Loucy (cell line): ENCODE results near the gene PRTFDC1.

ENCODE experiments used
- H2AFZ ChIP-seq: fragments of 200-600 bp; sonication (generic); 2 replicates; pipeline ENCODE4 v1.6.0; 2016; ENCODE audit warnings: antibody characterized with exemption, mild to moderate bottlenecking, low read length, moderate library complexity
- H3F3A ChIP-seq: fragments of 200-600 bp; 2 replicates; pipeline ENCODE4 v1.6.0; 2016; ENCODE audit warnings: antibody characterized with exemption, low read depth, mild to moderate bottlenecking
- H3K27me3 ChIP-seq: fragments of 200-600 bp; sonication (generic); 2 replicates; pipeline ENCODE4 v1.6.1; 2014; ENCODE audit warnings: low read length, mild to moderate bottlenecking; ENCODE audit not compliant: insufficient read depth, poor library complexity, severe bottlenecking
- H3K36me3 ChIP-seq: fragments of 200-600 bp; sonication (generic); 2 replicates; pipeline ENCODE4 v1.6.1; 2016; ENCODE audit warnings: low read length; ENCODE audit not compliant: insufficient read depth
- H3K4me1 ChIP-seq: fragments of 200-600 bp; sonication (generic); 2 replicates; pipeline ENCODE4 v1.5.1; 2014; ENCODE audit warnings: low read length, mild to moderate bottlenecking; ENCODE audit not compliant: insufficient read depth, poor library complexity, severe bottlenecking
- H3K4me2 ChIP-seq: fragments of 200-600 bp; sonication (generic); 2 replicates; pipeline ENCODE4 v1.6.0; 2014; ENCODE audit warnings: antibody characterized with exemption, low read length, low read depth, mild to moderate bottlenecking; ENCODE audit not compliant: poor library complexity, severe bottlenecking
- H3K4me3 ChIP-seq: fragments of 200-600 bp; sonication (generic); 2 replicates; pipeline ENCODE4 v1.5.1; 2014; ENCODE audit warnings: low read length, mild to moderate bottlenecking, mixed read lengths; ENCODE audit not compliant: poor library complexity, severe bottlenecking
- H3K79me2 ChIP-seq: fragments of 200-600 bp; sonication (generic); 2 replicates; pipeline ENCODE4 v1.6.1; 2014; ENCODE audit warnings: low read length; ENCODE audit not compliant: insufficient read depth
- H3K9ac ChIP-seq: fragments of 200-600 bp; sonication (generic); 2 replicates; pipeline ENCODE4 v1.6.0; 2014; ENCODE audit warnings: mild to moderate bottlenecking, low read depth, low read length, moderate library complexity; ENCODE audit not compliant: poor library complexity, severe bottlenecking
- H3K9me2 ChIP-seq: fragments of 200-600 bp; sonication (generic); replicated peaks from 2 replicates; pipeline ENCODE4 v1.6.1; 2016; ENCODE audit warnings: low read depth, low read length, mixed read lengths
- H3K9me3 ChIP-seq: fragments of 200-600 bp; sonication (generic); 2 replicates; pipeline ENCODE4 v1.6.1; 2014; ENCODE audit warnings: mild to moderate bottlenecking, antibody characterized with exemption, low read length, low read depth; ENCODE audit not compliant: insufficient read depth
- H4K20me1 ChIP-seq: fragments of 200-600 bp; sonication (generic); 2 replicates; pipeline ENCODE4 v1.6.0; 2014; ENCODE audit warnings: antibody characterized with exemption, low read length, mild to moderate bottlenecking; ENCODE audit not compliant: insufficient read depth, poor library complexity, severe bottlenecking
- CTCF ChIP-seq: fragments of 200-600 bp; sonication (generic); conservative IDR thresholded peaks from 2 replicates; pipeline ENCODE4 v1.5.1; 2014; ENCODE audit warnings: mild to moderate bottlenecking, antibody characterized with exemption, low read length
- EZH2phosphoT487 ChIP-seq: fragments of 200-600 bp; IDR thresholded peaks from 2 replicates; pipeline ENCODE4 v1.6.1; 2018; ENCODE audit warnings: antibody characterized with exemption, mild to moderate bottlenecking, moderate library complexity, borderline replicate concordance

The PRTFDC1 gene

GRCh38 chr10:24883176-24883575 is 69.2 kb downstream of the PRTFDC1 start:
- peak overlapping the region; percentile 77 for H2AFZ ChIP-seq
- TF ChIP-seq CTCF (no peak), EZH2phosphoT487 (no peak)

GRCh38 chr10:24882047-24882698 is 70.2 kb downstream of the PRTFDC1 start:
- no peaks in the 10 kb centered on the region for H3K9me2 ChIP-seq
- no peaks in the 10 kb centered on the region for H3K79me2 ChIP-seq
- H3K9me3 ChIP-seq, result no peaks in the 10 kb centered on the region
- TF ChIP-seq CTCF (no peak), EZH2phosphoT487 (no peak)
- peak overlapping the region; percentile 39; the same call in 1 of the 2 replicates for H2AFZ ChIP-seq
- H3K36me3 ChIP-seq, result no peaks in the 10 kb centered on the region
- no peak overlapping the region for H3K4me3 ChIP-seq
- H3K4me2 ChIP-seq, result no peak overlapping the region
- H3K27me3 ChIP-seq, result no peaks in the 10 kb centered on the region
- H4K20me1 ChIP-seq, result no peaks in the 10 kb centered on the region
- H3K9ac ChIP-seq, result no peak overlapping the region
- peaks cover under 1% of the 10 kb centered on the region for H3K4me1 ChIP-seq
- H3F3A ChIP-seq, result no peaks in the 10 kb centered on the region

More at GRCh38 chr10:24883176-24883575, 69.2 kb downstream of the PRTFDC1 start:
- Histone ChIP-seq H3K79me2 (no peaks in the 10 kb centered on the region), H3F3A (no peaks in the 10 kb centered on the region), H3K4me3 (no peak overlapping the region), H3K4me1 (peaks cover 10% of the 10 kb centered on the region), H3K27me3 (no peaks in the 10 kb centered on the region), H3K9me2 (no peaks in the 10 kb centered on the region), H3K9me3 (no peaks in the 10 kb centered on the region), H4K20me1 (no peaks in the 10 kb centered on the region), H3K36me3 (no peaks in the 10 kb centered on the region), H3K4me2 (no peak overlapping the region), H3K9ac (no peak overlapping the region)

GRCh38 chr10:24879861-24880260 is 72.5 kb downstream of the PRTFDC1 start:
- Histone ChIP-seq H3K4me2 (no peak overlapping the region), H3K4me1 (no peaks in the 10 kb centered on the region)

More at GRCh38 chr10:24879861-24880260, 72.5 kb downstream of the PRTFDC1 start:
- H3K4me3 ChIP-seq, result no peak overlapping the region
- H3K36me3 ChIP-seq, result no peaks in the 10 kb centered on the region
- no peaks in the 10 kb centered on the region for H3F3A ChIP-seq
- no peaks in the 10 kb centered on the region for H3K79me2 ChIP-seq
- peaks cover 4% of the 10 kb centered on the region; the same call in 1 of the 2 replicates for H3K9me3 ChIP-seq
- TF ChIP-seq CTCF (no peak), EZH2phosphoT487 (no peak)
- no peaks in the 10 kb centered on the region for H3K9me2 ChIP-seq
- no peaks in the 10 kb centered on the region for H4K20me1 ChIP-seq
- no peak overlapping the region for H3K9ac ChIP-seq
- no peak overlapping the region for H2AFZ ChIP-seq
- no peaks in the 10 kb centered on the region for H3K27me3 ChIP-seq
